Measurements from ENCODE around the gene SMARCA2.
A peak's percentile ranks its signal among the peaks of the same experiment; 100 is the strongest.

Gene SMARCA2

DNA sequence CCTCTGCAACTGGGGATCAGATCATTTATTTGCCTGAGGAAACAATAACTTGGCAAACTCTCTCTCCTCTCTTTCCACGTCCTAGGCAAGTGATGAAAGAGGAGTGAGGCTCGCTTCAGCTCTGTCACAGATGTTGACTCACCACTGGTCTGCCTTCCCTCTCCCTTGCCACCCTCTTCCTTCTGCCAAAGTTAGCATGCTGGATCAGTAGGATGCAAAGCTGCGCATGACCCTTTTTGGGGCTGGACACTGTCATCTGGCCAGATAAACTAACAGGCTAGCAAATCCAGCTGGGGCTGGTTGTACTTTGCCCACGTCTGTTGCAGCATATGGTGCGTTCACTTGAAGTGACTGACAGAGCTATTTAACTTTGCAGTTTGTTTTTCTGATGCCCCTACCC, 36.2 kb upstream of the SMARCA2 start:
- TF ChIP-seq CTCF (IDR thresholded peaks at IDR 0.05; ENCODE audit: insufficient read depth, low read depth, low read length, missing control alignments), result no peak
- peak; percentile 91 for DNase-seq (ENCODE audit: low read depth)
- H3K4me3 ChIP-seq (ENCODE audit: low read length), result no peak overlapping the region

GRCh38 chr9:1979741-1980367, 35.3 kb upstream of the SMARCA2 start:
- DNase-seq (ENCODE audit: low read depth), result peak; percentile 85
- no peak for TF ChIP-seq CTCF (IDR thresholded peaks at IDR 0.05; ENCODE audit: insufficient read depth, low read depth, low read length, missing control alignments)
- H3K4me3 ChIP-seq (ENCODE audit: low read length), result no peak overlapping the region

GRCh38 chr9:1980387-1980786, 34.8 kb upstream of the SMARCA2 start:
- no peak for TF ChIP-seq CTCF (IDR thresholded peaks at IDR 0.05; ENCODE audit: insufficient read depth, low read depth, low read length, missing control alignments)
- H3K4me3 ChIP-seq (ENCODE audit: low read length), result no peak overlapping the region
- no peak for DNase-seq (ENCODE audit: low read depth)

GRCh38 chr9:1982074-1982473, 33.1 kb upstream of the SMARCA2 start:
- TF ChIP-seq CTCF (IDR thresholded peaks at IDR 0.05; ENCODE audit: insufficient read depth, low read depth, low read length, missing control alignments), result no peak
- DNase-seq (ENCODE audit: low read depth), result no peak
- no peak overlapping the region for H3K4me3 ChIP-seq (ENCODE audit: low read length)

GRCh38 chr9:1986341-1986740, 28.8 kb upstream of the SMARCA2 start:
- TF ChIP-seq CTCF (IDR thresholded peaks at IDR 0.05; ENCODE audit: insufficient read depth, low read depth, low read length, missing control alignments), result no peak
- DNase-seq (ENCODE audit: low read depth), result no peak
- H3K4me3 ChIP-seq (ENCODE audit: low read length), result no peak overlapping the region

DNA sequence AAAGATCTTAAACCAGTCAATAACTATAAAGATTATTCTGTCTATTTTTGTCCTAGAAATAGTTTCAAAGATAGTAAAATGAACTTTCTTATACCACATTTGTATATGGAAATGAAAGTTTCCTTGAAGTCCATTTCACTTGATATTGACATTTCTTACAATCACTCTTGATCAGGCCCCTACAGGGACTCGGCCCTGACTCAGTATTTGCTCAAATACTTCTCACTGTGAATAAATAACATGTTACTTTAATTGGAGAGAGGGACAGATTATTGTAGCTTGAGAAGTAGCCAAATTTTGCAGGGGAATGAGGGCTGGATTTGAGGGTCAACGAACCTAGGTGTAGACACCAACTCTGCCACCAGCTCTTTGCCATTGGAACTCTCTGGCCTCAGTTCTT, 25.6 kb upstream of the SMARCA2 start:
- no peak for TF ChIP-seq CTCF (IDR thresholded peaks at IDR 0.05; ENCODE audit: insufficient read depth, low read depth, low read length, missing control alignments)
- H3K4me3 ChIP-seq (ENCODE audit: low read length), result no peak overlapping the region
- no peak for DNase-seq (ENCODE audit: low read depth)

GRCh38 chr9:1994180-1994579, 21.0 kb upstream of the SMARCA2 start:
- DNase-seq (ENCODE audit: low read depth), result no peak
- no peak overlapping the region for H3K4me3 ChIP-seq (ENCODE audit: low read length)
- no peak for TF ChIP-seq CTCF (IDR thresholded peaks at IDR 0.05; ENCODE audit: insufficient read depth, low read depth, low read length, missing control alignments)
